ENCODE data around the gene GCG.

DNA sequence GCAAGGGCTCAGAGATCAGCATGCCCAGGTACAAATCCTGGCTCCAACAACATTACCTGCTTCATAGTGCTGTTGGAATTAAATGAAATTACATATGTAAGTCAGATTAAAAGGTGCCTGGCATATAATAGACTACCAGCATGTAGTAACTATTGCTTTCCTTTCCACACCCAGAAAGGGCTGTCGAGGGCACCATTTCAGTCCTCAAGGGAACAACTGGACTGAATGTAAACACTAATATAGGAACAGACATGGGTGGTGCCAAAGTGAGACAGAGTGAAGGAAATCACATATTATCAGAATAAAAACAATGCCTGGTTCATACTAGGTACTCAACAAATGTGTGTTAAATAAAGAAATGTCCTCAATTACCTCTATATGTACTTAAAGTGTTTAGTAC, 47.9 kb upstream of the GCG start:
- TF ChIP-seq, protein P1, sequence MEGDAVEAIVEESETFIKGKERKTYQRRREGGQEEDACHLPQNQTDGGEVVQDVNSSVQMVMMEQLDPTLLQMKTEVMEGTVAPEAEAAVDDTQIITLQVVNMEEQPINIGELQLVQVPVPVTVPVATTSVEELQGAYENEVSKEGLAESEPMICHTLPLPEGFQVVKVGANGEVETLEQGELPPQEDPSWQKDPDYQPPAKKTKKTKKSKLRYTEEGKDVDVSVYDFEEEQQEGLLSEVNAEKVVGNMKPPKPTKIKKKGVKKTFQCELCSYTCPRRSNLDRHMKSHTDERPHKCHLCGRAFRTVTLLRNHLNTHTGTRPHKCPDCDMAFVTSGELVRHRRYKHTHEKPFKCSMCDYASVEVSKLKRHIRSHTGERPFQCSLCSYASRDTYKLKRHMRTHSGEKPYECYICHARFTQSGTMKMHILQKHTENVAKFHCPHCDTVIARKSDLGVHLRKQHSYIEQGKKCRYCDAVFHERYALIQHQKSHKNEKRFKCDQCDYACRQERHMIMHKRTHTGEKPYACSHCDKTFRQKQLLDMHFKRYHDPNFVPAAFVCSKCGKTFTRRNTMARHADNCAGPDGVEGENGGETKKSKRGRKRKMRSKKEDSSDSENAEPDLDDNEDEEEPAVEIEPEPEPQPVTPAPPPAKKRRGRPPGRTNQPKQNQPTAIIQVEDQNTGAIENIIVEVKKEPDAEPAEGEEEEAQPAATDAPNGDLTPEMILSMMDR (conservative IDR thresholded peaks at IDR 0.05): no peak
- no peak for TF ChIP-seq EZH2 (IDR thresholded peaks at IDR 0.05; ENCODE audit: low read depth)
